ENCODE data around the gene ILKAP. TPM values are rescaled to one million over a fixed set of nuclear protein-coding genes. Genes with fewer than 3 reads are reported as not detected.
A peak's percentile ranks its signal among the peaks of the same experiment; 100 is the strongest.

Gene ILKAP
- total RNA-seq, 3 donors from 2014 or later: 33.2 to 55.7 (median 39.9) TPM

- Histone ChIP-seq H3K36me3 (ENCODE audit: low read depth) (peaks cover 9% of the 10 kb centered on the region), H3K4me3 (no peak overlapping the region), H3K4me1 (ENCODE audit: low read depth) (peaks cover 10% of the 10 kb centered on the region), H3K9me3 (no peaks in the 10 kb centered on the region)
- DNase-seq (no peak), ATAC-seq (no peak)
- no peak for TF ChIP-seq CTCF (IDR thresholded peaks at IDR 0.05)
- intact Hi-C loops (cut with DNase I, micrococcal nuclease): no loop called here
Observed at GRCh38 chr2:238247841-238248453, 44.5 kb upstream of the ILKAP start.

GRCh38 chr2:238247002-238247822, 43.7 kb upstream of the ILKAP start:
- no peak for DNase-seq
- H3K9me3 ChIP-seq: no peaks in the 10 kb centered on the region
- no peak for TF ChIP-seq CTCF (IDR thresholded peaks at IDR 0.05)
- ATAC-seq: no peak
- no peak overlapping the region for H3K4me3 ChIP-seq
- peaks cover 15% of the 10 kb centered on the region for H3K4me1 ChIP-seq (ENCODE audit: low read depth)
- intact Hi-C loops (cut with DNase I, micrococcal nuclease): no loop called here
- H3K36me3 ChIP-seq (ENCODE audit: low read depth): peaks cover 8% of the 10 kb centered on the region

GRCh38 chr2:238244151-238244550, 40.7 kb upstream of the ILKAP start:
- ATAC-seq: no peak
- TF ChIP-seq CTCF (IDR thresholded peaks at IDR 0.05): no peak
- peaks cover 5% of the 10 kb centered on the region for H3K36me3 ChIP-seq (ENCODE audit: low read depth)
- H3K4me3 ChIP-seq: no peak overlapping the region
- H3K4me1 ChIP-seq (ENCODE audit: low read depth): peaks cover 25% of the 10 kb centered on the region
- intact Hi-C loops (cut with DNase I, micrococcal nuclease): no loop called here
- H3K9me3 ChIP-seq: no peaks in the 10 kb centered on the region
- DNase-seq: no peak

- no peaks in the 10 kb centered on the region for H3K9me3 ChIP-seq
- ATAC-seq: peak; percentile 1
- intact Hi-C loops (cut with DNase I, micrococcal nuclease): no loop called here
- peaks cover 28% of the 10 kb centered on the region for H3K4me1 ChIP-seq (ENCODE audit: low read depth)
- no peak overlapping the region for H3K4me3 ChIP-seq
- H3K36me3 ChIP-seq (ENCODE audit: low read depth): peaks cover 5% of the 10 kb centered on the region
- peak in 1 of 3 donors; percentile 46 for DNase-seq
- no peak for TF ChIP-seq CTCF (IDR thresholded peaks at IDR 0.05)
Observed at GRCh38 chr2:238243496-238244076, 40.1 kb upstream of the ILKAP start.

GRCh38 chr2:238242731-238243495, 39.4 kb upstream of the ILKAP start:
- Histone ChIP-seq H3K36me3 (ENCODE audit: low read depth) (peaks cover 5% of the 10 kb centered on the region), H3K9me3 (no peaks in the 10 kb centered on the region), H3K4me1 (ENCODE audit: low read depth) (peaks cover 28% of the 10 kb centered on the region), H3K4me3 (no peak overlapping the region)
- TF ChIP-seq CTCF (IDR thresholded peaks at IDR 0.05): no peak
- intact Hi-C loops (cut with DNase I, micrococcal nuclease): no loop called here
- peak in 1 of 3 donors; percentile 50 for DNase-seq
- peak; percentile 35 for ATAC-seq
